CD14-positive monocyte (primary cell): ENCODE data around the gene DSCAML1. TPM values are rescaled to one million over a fixed set of nuclear protein-coding genes. Genes with fewer than 3 reads are reported as not detected.

Experiments
- DNase-seq, 3 donors: peaks; one replicate each; pipeline ENCODE4 v3.0.0-alpha.2; 2011 to 2022
- H2AFZ ChIP-seq: 2 replicates; pipeline ENCODE4 v1.6.0; 2012; ENCODE audit warnings: mild to moderate bottlenecking, low read depth, low read length, inconsistent platforms; ENCODE audit not compliant: insufficient read depth, poor library complexity, severe bottlenecking
- H3K27ac ChIP-seq, 2 donors: 1 replicate in 1 of 2; 2 replicates in 1 of 2; pipeline ENCODE4 v1.5.1; 2012 to 2013; ENCODE audit warnings: low read length in 2 of 2, control low read depth in 1 of 2, inconsistent platforms in 1 of 2, low read depth in 1 of 2, mild to moderate bottlenecking in 1 of 2
- H3K27me3 ChIP-seq, 2 donors: one replicate each; pipeline versions ENCODE4 v1.6.0 to v1.6.1; 2011 to 2013; ENCODE audit warnings: low read length in 2 of 2; ENCODE audit not compliant: control insufficient read depth in 2 of 2, insufficient read depth in 2 of 2
- H3K36me3 ChIP-seq, 2 donors: replicated peaks in 1 of 2; 1 replicate in 1 of 2; 2 replicates in 1 of 2; pipeline versions ENCODE4 v1.5.1 to v1.6.1; 2012 to 2013; ENCODE audit warnings: low read length in 2 of 2, control low read depth in 1 of 2, inconsistent platforms in 1 of 2, mild to moderate bottlenecking in 1 of 2; ENCODE audit not compliant: insufficient read depth in 2 of 2, control insufficient read depth in 1 of 2
- H3K4me1 ChIP-seq, 2 donors: 1 replicate in 1 of 2; 2 replicates in 1 of 2; pipeline versions ENCODE4 v1.5.1 to v1.6.1; 2012 to 2013; ENCODE audit warnings: low read length in 2 of 2, control low read depth in 1 of 2, inconsistent platforms in 1 of 2, mild to moderate bottlenecking in 1 of 2, moderate library complexity in 1 of 2; ENCODE audit not compliant: insufficient read depth in 2 of 2, control insufficient read depth in 1 of 2
- H3K4me2 ChIP-seq: replicated peaks from 2 replicates; pipeline ENCODE3; 2012; ENCODE audit warnings: low read length, moderate library complexity, mild to moderate bottlenecking; ENCODE audit not compliant: poor library complexity, severe bottlenecking; ENCODE audit errors: extremely low read depth
- H3K4me3 ChIP-seq, 3 experiments: fragments of 200-600 bp in 1 of 3; sonication (generic) in 1 of 3; replicated peaks in 1 of 3; 1 replicate in 2 of 3; 2 replicates in 1 of 3; pipeline ENCODE4 v1.5.1; 2011 to 2013; ENCODE audit warnings: low read length in 3 of 3, mild to moderate bottlenecking in 3 of 3, control low read depth in 2 of 3, low read depth in 2 of 3, inconsistent platforms in 1 of 3, moderate library complexity in 1 of 3
- H3K79me2 ChIP-seq: 2 replicates; pipeline ENCODE4 v1.6.0; 2012; ENCODE audit warnings: mild to moderate bottlenecking, control low read depth, inconsistent platforms, low read length, moderate library complexity; ENCODE audit not compliant: insufficient read depth
- H3K9ac ChIP-seq: 2 replicates; pipeline ENCODE4 v1.6.0; 2017; ENCODE audit warnings: low read length, mild to moderate bottlenecking; ENCODE audit not compliant: insufficient read depth, poor library complexity, severe bottlenecking
- H3K9me3 ChIP-seq, 2 donors: replicated peaks in 1 of 2; 1 replicate in 1 of 2; 2 replicates in 1 of 2; pipeline versions ENCODE4 v1.5.1 to v1.6.1; 2012 to 2013; ENCODE audit warnings: low read length in 2 of 2, control low read depth in 1 of 2; ENCODE audit not compliant: control insufficient read depth in 1 of 2, insufficient read depth in 1 of 2
- H4K20me1 ChIP-seq: 2 replicates; pipeline ENCODE4 v1.6.0; 2012; ENCODE audit warnings: mild to moderate bottlenecking, low read length, control low read depth, moderate library complexity; ENCODE audit not compliant: insufficient read depth
- H3K27ac Mint-ChIP-seq, 7 donors: one replicate each; pipeline ENCODE4 v1.8.0; 2020; ENCODE audit warnings: mild to moderate bottlenecking in 7 of 7, mixed read lengths in 7 of 7, moderate library complexity in 6 of 7, inconsistent platforms in 2 of 7
- H3K27me3 Mint-ChIP-seq, 3 donors: one replicate each; pipeline ENCODE4 v1.8.0; 2021 to 2022; ENCODE audit warnings: low read depth in 3 of 3, mild to moderate bottlenecking in 3 of 3, mixed read lengths in 3 of 3, moderate library complexity in 3 of 3, inconsistent platforms in 1 of 3
- H3K36me3 Mint-ChIP-seq, 2 donors: one replicate each; pipeline ENCODE4 v1.8.0; 2020; ENCODE audit warnings: mixed read lengths in 2 of 2, inconsistent platforms in 1 of 2, mild to moderate bottlenecking in 1 of 2
- H3K4me1 Mint-ChIP-seq: one replicate; pipeline ENCODE4 v1.8.0; 2020; ENCODE audit warnings: mild to moderate bottlenecking, mixed read lengths
- H3K4me3 Mint-ChIP-seq, 2 donors: one replicate each; pipeline ENCODE4 v1.8.0; 2020; ENCODE audit warnings: mild to moderate bottlenecking in 2 of 2, mixed read lengths in 2 of 2, moderate library complexity in 1 of 2
- H3K9me3 Mint-ChIP-seq, 7 donors: one replicate each; pipeline ENCODE4 v1.8.0; 2020 to 2022; ENCODE audit warnings: mixed read lengths in 7 of 7, mild to moderate bottlenecking in 6 of 7, moderate library complexity in 6 of 7, inconsistent platforms in 2 of 7
- CTCF ChIP-seq: fragments of 200-600 bp; IDR thresholded peaks from one replicate; pipeline ENCODE4 v1.8.0; 2022; ENCODE audit warnings: antibody characterized with exemption, mild to moderate bottlenecking
- WGBS: methylation state at CpG from one replicate; pipeline ENCODE4 v1.1.5; 2013; ENCODE audit warnings: missing lambda C conversion rate; ENCODE audit not compliant: insufficient coverage; 5-methylcytosine and 5-hydroxymethylcytosine counted together
- intact Hi-C, 2 donors: fragments of 100-400 bp; cut with micrococcal nuclease; formaldehyde crosslinking; loops; one replicate each; pipeline versions ENCODE4 v1.15.0 to v1.15.1; 2023
- polyA plus RNA-seq, 3 donors: library from polyadenylated mRNA; depleted of rRNA in 1 of 3; unstranded in 2 of 3; stranded (reverse) in 1 of 3; fragments of 300-500 nt in 2 of 3; fragments of >200 nt in 1 of 3; fragmentation: Illumina TruSeq in 2 of 3; gene quantifications; 1 replicate in 2 of 3; 2 replicates in 1 of 3; pipeline ENCODE4 v1.2.3, GENCODE V29; 2012 to 2021

The DSCAML1 gene
- polyA plus RNA-seq, 3 donors: not detected

- Histone ChIP-seq H3K27me3 (no peaks in the 10 kb centered on the region), H3K27ac (no peak overlapping the region), H3K4me3 (no peak overlapping the region), H3K4me1 (no peaks in the 10 kb centered on the region), H3K9ac (no peak overlapping the region), H3K4me2 (no peak overlapping the region), H2AFZ (no peak overlapping the region), H4K20me1 (no peaks in the 10 kb centered on the region), H3K9me3 (no peaks in the 10 kb centered on the region), H3K79me2 (no peaks in the 10 kb centered on the region), H3K36me3 (no peaks in the 10 kb centered on the region)
- Mint-ChIP-seq H3K27me3 (peaks cover 4 to 11% (median 4%) of the 10 kb centered on the region in 3 donors), H3K36me3 (no peaks in the 10 kb centered on the region), H3K9me3 (no peaks in the 10 kb centered on the region), H3K4me3 (no peak overlapping the region), H3K4me1 (peaks cover 2% of the 10 kb centered on the region), H3K27ac (no peak overlapping the region)
- TF ChIP-seq CTCF: no peak
- intact Hi-C loops: no loop called here
- DNase-seq: no peak
These were observed 363.3 kb downstream of the DSCAML1 start for GRCh38 chr11:117433717-117434116.

DNA sequence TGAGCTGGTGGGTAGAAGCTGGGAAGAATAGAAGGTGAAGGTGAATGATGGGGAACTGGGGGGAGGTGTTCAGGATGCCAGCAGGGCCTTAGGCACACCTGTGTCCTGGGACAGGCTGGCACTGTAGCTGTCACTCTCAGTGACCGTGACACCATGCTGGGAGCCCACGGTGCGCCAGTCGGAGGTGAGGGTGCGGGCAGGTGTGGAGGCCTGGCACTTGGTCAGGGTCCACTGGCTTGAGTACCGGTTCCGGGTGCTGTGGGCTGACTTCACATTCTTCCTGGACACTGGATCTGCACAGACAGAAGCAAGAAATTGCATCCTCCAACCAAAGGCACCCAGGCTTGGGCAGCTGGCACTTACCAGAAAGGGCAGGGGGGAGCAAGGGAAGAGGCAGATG, 365.6 kb downstream of the DSCAML1 start:
- Histone ChIP-seq H3K9me3 (no peaks in the 10 kb centered on the region), H3K4me2 (no peak overlapping the region), H3K27me3 (no peaks in the 10 kb centered on the region), H3K9ac (no peak overlapping the region), H3K4me3 (no peak overlapping the region), H4K20me1 (no peaks in the 10 kb centered on the region), H3K27ac (no peak overlapping the region), H2AFZ (no peak overlapping the region), H3K79me2 (no peaks in the 10 kb centered on the region), H3K4me1 (no peaks in the 10 kb centered on the region), H3K36me3 (no peaks in the 10 kb centered on the region)
- Mint-ChIP-seq H3K36me3 (no peaks in the 10 kb centered on the region), H3K27ac (no peak overlapping the region), H3K4me3 (no peak overlapping the region), H3K27me3 (peaks cover 5 to 12% (median 7%) of the 10 kb centered on the region in 3 donors), H3K9me3 (no peaks in the 10 kb centered on the region), H3K4me1 (peaks cover 2% of the 10 kb centered on the region)
- no peak for TF ChIP-seq CTCF
- intact Hi-C loops: no loop called here
- DNase-seq: no peak
- WGBS: 98% methylated on average over 7 of the region's 7 CpGs
